Measurements from ENCODE around the gene DERA.

GRCh38 chr12:16074894-16075293, 163.8 kb downstream of the DERA start:
- TF ChIP-seq POLR2A (IDR thresholded peaks at IDR 0.05): no peak
- TF ChIP-seq, protein P1, sequence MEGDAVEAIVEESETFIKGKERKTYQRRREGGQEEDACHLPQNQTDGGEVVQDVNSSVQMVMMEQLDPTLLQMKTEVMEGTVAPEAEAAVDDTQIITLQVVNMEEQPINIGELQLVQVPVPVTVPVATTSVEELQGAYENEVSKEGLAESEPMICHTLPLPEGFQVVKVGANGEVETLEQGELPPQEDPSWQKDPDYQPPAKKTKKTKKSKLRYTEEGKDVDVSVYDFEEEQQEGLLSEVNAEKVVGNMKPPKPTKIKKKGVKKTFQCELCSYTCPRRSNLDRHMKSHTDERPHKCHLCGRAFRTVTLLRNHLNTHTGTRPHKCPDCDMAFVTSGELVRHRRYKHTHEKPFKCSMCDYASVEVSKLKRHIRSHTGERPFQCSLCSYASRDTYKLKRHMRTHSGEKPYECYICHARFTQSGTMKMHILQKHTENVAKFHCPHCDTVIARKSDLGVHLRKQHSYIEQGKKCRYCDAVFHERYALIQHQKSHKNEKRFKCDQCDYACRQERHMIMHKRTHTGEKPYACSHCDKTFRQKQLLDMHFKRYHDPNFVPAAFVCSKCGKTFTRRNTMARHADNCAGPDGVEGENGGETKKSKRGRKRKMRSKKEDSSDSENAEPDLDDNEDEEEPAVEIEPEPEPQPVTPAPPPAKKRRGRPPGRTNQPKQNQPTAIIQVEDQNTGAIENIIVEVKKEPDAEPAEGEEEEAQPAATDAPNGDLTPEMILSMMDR (IDR thresholded peaks at IDR 0.05): no peak
